OCI-LY3 (cell line): ENCODE data around the gene FAM163A.
"Not testable (repeated sequence)": the region's sequence is repeated elsewhere in the genome, so short reads cannot be mapped to it uniquely, and the experiment has no call there.

Source experiments
- H2AFZ ChIP-seq: fragments of 200-600, 300-600 bp; shearing (Covaris generic); 2 replicates; pipeline ENCODE4 v1.6.0; 2014; ENCODE audit warnings: antibody characterized with exemption, low read depth, low read length
- H3K27ac ChIP-seq: fragments of 200-600, 300-600 bp; sonication (generic); 2 replicates; pipeline ENCODE4 v1.5.1; 2014; ENCODE audit warnings: mild to moderate bottlenecking, low read length, moderate library complexity, mixed read lengths
- H3K27me3 ChIP-seq: fragments of 200-600, 300-600 bp; sonication (generic); 2 replicates; pipeline ENCODE4 v1.6.1; 2014; ENCODE audit warnings: low read depth, low read length, mixed read lengths
- H3K36me3 ChIP-seq: fragments of 200-600, 300-600 bp; sonication (generic); replicated peaks from 2 replicates; pipeline ENCODE3; 2014; ENCODE audit warnings: low read depth, low read length, mixed read lengths
- H3K4me1 ChIP-seq: fragments of 300-600, 200-600 bp; sonication (generic); 2 replicates; pipeline ENCODE4 v1.6.1; 2014; ENCODE audit warnings: low read length, mixed read lengths
- H3K4me2 ChIP-seq: fragments of 200-600, 300-600 bp; sonication (generic); 2 replicates; pipeline ENCODE4 v1.6.1; 2014; ENCODE audit warnings: low read length, mixed read lengths
- H3K4me3 ChIP-seq: fragments of 300-600, 200-600 bp; sonication (generic); 2 replicates; pipeline ENCODE4 v1.5.1; 2014; ENCODE audit warnings: antibody characterized with exemption, mild to moderate bottlenecking, low read length, moderate library complexity
- H3K79me2 ChIP-seq: fragments of 300-600, 200-600 bp; shearing (Covaris generic); 2 replicates; pipeline ENCODE4 v1.6.1; 2014; ENCODE audit warnings: mild to moderate bottlenecking, low read length, mixed read lengths
- H3K9ac ChIP-seq: fragments of 300-600, 200-600 bp; shearing (Covaris generic); 2 replicates; pipeline ENCODE4 v1.6.0; 2014; ENCODE audit warnings: mild to moderate bottlenecking, low read length, moderate library complexity
- H3K9me3 ChIP-seq: fragments of 200-600, 300-600 bp; shearing (Covaris generic); 2 replicates; pipeline ENCODE4 v1.6.1; 2014; ENCODE audit warnings: low read length, mixed read lengths; ENCODE audit not compliant: insufficient read depth
- H4K20me1 ChIP-seq: fragments of 200-600, 300-600 bp; sonication (generic); 2 replicates; pipeline ENCODE4 v1.6.1; 2016; ENCODE audit warnings: low read length, mixed read lengths; ENCODE audit not compliant: insufficient read depth
- EZH2phosphoT487 ChIP-seq: fragments of 200-600 bp; shearing (Covaris generic); IDR thresholded peaks from 2 replicates; pipeline ENCODE4 v1.6.1; 2018; ENCODE audit warnings: antibody characterized with exemption, mixed run types, low read depth
- TF ChIP-seq, protein P1 (sequence below): fragments of 200-600, 300-600 bp; sonication (generic); IDR thresholded peaks from 2 replicates; pipeline ENCODE4 v1.5.1; 2014; ENCODE audit warnings: antibody characterized with exemption, low read length, low read depth

The FAM163A gene

DNA sequence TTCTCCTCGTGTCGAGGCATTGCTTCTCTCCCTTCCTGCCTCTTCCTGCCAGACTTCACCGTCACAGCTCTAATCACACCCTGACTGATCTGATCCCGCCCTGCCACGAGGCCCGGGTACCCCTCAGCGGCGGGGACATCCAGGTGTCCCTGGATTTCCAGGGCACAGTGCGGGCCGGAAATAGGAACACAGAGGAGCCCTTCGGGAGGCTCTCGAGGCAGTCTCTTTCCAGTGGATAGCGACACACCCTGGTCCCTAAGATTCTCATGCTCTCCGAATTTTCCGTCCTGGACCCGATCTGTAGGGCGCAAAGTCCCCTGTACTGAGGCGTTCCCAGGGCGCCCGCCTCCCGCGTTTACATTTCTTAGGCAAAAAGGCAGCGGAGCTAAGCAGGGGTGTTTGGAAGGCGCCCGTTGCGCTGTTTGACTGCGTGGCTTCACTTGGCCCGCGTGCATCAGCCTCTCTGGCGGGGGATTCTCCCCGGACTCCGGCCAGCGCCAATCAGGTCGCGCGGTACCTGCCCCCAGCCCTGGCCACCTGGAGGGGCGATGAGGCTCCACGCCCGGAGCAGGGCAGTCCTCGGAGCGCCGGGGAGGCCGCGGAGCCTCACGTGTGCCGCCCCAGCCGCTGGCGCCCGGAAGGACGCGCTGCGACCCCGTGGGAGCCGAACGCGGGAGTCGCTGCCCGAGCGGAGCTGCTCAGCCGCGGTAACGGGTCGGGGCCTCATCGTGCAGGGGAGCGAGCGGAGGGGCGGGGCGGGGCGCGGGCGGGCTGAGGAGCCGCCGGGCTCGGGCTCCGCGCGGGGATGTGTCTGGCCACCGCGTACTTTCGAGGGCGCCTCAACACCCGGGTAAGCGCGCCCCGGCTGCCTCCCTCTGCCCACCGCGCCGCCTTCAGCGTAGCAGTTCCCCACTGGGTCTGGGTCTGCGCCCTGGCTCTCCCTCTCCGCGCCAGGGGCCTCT is at the start of gene FAM163A:
FAM163A (plus strand) TSS at position 575 of the 962 bp plus-strand sequence. CDS start 69,807 bp downstream, outside the sequence.
- Histone ChIP-seq H3K9me3 (no peaks in the 10 kb centered on the region), H4K20me1 (no peaks in the 10 kb centered on the region), H2AFZ (no peak within 1 kb of the TSS), H3K4me3 (no peak within 1 kb of the TSS), H3K79me2 (no peaks in the 10 kb centered on the region), H3K9ac (no peak within 1 kb of the TSS), H3K36me3 (no peaks in the 10 kb centered on the region), H3K4me2 (no peak within 1 kb of the TSS), H3K27ac (no peak within 1 kb of the TSS), H3K27me3 (peaks cover 11% of the 10 kb centered on the region; the same call in 1 of the 2 replicates), H3K4me1 (no peaks in the 10 kb centered on the region)
- TF ChIP-seq, protein P1, sequence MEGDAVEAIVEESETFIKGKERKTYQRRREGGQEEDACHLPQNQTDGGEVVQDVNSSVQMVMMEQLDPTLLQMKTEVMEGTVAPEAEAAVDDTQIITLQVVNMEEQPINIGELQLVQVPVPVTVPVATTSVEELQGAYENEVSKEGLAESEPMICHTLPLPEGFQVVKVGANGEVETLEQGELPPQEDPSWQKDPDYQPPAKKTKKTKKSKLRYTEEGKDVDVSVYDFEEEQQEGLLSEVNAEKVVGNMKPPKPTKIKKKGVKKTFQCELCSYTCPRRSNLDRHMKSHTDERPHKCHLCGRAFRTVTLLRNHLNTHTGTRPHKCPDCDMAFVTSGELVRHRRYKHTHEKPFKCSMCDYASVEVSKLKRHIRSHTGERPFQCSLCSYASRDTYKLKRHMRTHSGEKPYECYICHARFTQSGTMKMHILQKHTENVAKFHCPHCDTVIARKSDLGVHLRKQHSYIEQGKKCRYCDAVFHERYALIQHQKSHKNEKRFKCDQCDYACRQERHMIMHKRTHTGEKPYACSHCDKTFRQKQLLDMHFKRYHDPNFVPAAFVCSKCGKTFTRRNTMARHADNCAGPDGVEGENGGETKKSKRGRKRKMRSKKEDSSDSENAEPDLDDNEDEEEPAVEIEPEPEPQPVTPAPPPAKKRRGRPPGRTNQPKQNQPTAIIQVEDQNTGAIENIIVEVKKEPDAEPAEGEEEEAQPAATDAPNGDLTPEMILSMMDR, result no peak
- no peak for TF ChIP-seq EZH2phosphoT487

DNA sequence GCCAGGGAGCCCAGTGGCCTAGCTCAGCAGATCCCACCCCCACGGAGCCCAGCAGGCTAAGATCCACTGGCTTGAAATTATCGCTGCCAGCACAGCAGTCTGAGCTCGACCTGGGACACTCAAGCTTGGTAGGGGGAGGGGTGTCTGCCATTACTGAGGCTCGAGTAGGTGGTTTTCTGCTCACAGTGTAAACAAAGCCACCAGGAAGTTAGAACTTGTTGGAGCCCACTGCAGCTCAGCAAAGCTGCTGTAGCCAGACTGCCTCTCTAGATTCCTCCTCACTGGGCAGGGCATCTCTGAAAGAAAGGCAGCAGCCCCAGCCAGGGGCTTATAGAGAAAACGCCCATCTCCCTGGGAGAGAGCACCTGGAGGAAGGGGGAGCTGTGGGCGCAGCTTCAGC is 48.6 kb upstream of the FAM163A start:
- not testable (repeated sequence) for H3K27ac ChIP-seq, H3K9me3 ChIP-seq, H2AFZ ChIP-seq, H3K4me3 ChIP-seq, H3K79me2 ChIP-seq, H3K9ac ChIP-seq, H4K20me1 ChIP-seq, H3K4me1 ChIP-seq, H3K36me3 ChIP-seq, H3K27me3 ChIP-seq, H3K4me2 ChIP-seq

DNA sequence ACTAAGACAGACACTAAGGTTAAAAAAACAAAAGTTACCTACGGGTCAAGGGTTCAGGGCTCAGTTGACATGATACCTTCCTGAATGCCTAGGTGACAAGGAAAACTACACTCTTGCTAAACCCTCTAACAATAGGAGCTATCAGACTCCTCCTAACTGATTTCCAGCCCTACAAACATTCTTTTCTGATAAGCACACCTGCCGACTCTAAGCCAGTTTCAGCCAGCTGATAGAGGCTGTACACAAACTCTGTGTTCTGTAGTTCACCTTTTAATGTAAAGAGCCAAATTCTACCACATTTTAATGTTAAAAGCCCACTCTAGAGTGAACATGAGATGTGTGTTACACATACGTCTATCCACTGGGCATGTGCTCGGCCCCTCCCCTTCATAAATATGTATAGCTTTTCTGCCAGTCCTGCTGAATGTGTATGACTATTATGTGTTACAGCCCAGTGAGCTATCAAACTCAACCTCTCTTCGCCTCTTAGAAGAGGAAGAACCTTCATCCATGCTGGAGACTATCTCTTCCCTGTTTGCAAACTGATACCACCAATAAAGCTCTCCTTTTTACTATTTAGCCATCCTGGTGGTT is 40.0 kb upstream of the FAM163A start:
- Histone ChIP-seq H4K20me1 (no peaks in the 10 kb centered on the region), H3K4me1 (no peaks in the 10 kb centered on the region), H3K4me2 (no peak overlapping the region), H3K27me3 (peaks cover 9% of the 10 kb centered on the region; the same call in 1 of the 2 replicates), H3K36me3 (no peaks in the 10 kb centered on the region), H2AFZ (no peak overlapping the region), H3K79me2 (no peaks in the 10 kb centered on the region), H3K4me3 (no peak overlapping the region), H3K9me3 (no peaks in the 10 kb centered on the region), H3K9ac (no peak overlapping the region), H3K27ac (no peak overlapping the region)
- TF ChIP-seq EZH2phosphoT487, result no peak
- TF ChIP-seq, protein P1, result no peak

DNA sequence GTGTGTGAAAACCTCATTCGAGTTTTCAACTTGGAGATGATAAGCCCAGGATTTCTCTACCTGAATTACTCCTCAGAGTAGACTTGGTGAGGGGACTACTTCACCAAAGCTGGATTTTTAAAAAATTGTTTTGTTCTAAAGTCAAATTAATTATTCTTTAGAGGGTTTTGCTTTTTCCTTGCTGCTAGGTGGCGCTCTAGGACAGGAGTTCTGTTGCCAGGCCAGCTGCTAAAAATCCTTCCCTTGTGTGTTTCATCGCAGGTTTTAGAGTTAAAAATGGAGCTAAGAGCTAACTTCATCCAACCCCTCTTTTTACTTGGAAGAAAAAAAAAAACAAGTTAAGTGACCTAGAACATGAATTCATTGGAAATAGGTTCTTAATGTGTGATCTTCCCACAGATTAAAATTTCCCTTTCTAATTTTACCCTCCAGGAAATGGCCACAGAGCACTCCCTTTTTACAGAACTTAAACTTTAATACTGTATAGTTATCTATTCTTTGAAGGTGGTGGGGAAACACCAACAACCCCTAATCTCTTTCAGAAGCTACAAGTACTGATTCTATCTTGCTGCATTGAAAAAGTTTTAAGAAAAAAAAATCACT is 36.7 kb upstream of the FAM163A start:
- no peaks in the 10 kb centered on the region for H3K4me1 ChIP-seq
- no peak overlapping the region for H3K9ac ChIP-seq
- H3K36me3 ChIP-seq, result no peaks in the 10 kb centered on the region
- no peaks in the 10 kb centered on the region for H4K20me1 ChIP-seq
- H3K4me3 ChIP-seq, result no peak overlapping the region
- no peak overlapping the region for H3K4me2 ChIP-seq
- H3K27ac ChIP-seq, result no peak overlapping the region
- no peaks in the 10 kb centered on the region for H3K79me2 ChIP-seq
- TF ChIP-seq, protein P1, result peak; percentile 96
- TF ChIP-seq EZH2phosphoT487, result no peak
- H3K9me3 ChIP-seq, result no peaks in the 10 kb centered on the region
- no peak overlapping the region for H2AFZ ChIP-seq
- H3K27me3 ChIP-seq, result peaks cover 16% of the 10 kb centered on the region; the same call in 1 of the 2 replicates
